Mucosa of stomach (tissue), 1 donor: ENCODE results near the gene CFAP73.
"Not testable (repeated sequence)": the region's sequence is repeated elsewhere in the genome, so short reads cannot be mapped to it uniquely, and the experiment has no call there.

Experiments used
- H3K27me3 ChIP-seq: one replicate; pipeline ENCODE4 v1.7.0; 2013; ENCODE audit warnings: mild to moderate bottlenecking, low read length; ENCODE audit not compliant: control insufficient read depth, insufficient read depth
- H3K36me3 ChIP-seq: one replicate; pipeline ENCODE4 v1.7.0; 2013; ENCODE audit warnings: low read length; ENCODE audit not compliant: control insufficient read depth, insufficient read depth
- H3K4me1 ChIP-seq: one replicate; pipeline ENCODE4 v1.7.0; 2013; ENCODE audit warnings: mild to moderate bottlenecking, low read length; ENCODE audit not compliant: control insufficient read depth, insufficient read depth
- H3K4me3 ChIP-seq: one replicate; pipeline ENCODE4 v1.7.0; 2013; ENCODE audit warnings: low read length
- H3K9ac ChIP-seq: one replicate; pipeline ENCODE4 v1.7.0; 2013; ENCODE audit warnings: mild to moderate bottlenecking, low read length, moderate library complexity
- H3K9me3 ChIP-seq: one replicate; pipeline ENCODE4 v1.7.0; 2013; ENCODE audit warnings: mild to moderate bottlenecking, low read length, moderate library complexity; ENCODE audit not compliant: control insufficient read depth
- donor health status: Pancreatic carcinoma.

The CFAP73 gene

DNA sequence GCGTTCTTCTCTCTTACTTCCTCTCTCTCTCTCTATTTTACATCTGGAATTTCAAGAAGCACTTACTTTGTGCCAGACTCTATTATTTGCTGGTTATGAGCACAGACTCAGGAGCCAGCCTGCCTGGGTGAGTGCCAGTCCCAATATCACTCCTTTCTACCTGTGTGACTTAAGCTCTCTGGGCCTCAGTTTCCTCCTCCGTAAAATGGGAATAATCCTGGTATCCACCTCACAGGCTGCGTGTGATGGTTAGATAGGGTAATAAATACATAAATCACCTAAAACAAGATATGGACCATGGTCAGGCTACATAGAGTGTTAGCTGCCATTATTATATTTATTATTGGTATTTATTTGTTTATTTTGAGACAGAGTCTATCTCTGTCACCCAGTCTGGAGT is 38.3 kb upstream of the CFAP73 start:
- H3K4me1 ChIP-seq: no peaks in the 10 kb centered on the region
- no peaks in the 10 kb centered on the region for H3K27me3 ChIP-seq
- H3K9ac ChIP-seq: no peak overlapping the region
- no peak overlapping the region for H3K4me3 ChIP-seq
- H3K36me3 ChIP-seq: peaks cover 25% of the 10 kb centered on the region
- no peaks in the 10 kb centered on the region for H3K9me3 ChIP-seq

- Histone ChIP-seq H3K9me3 (no peaks in the 10 kb centered on the region), H3K4me3 (no peak overlapping the region), H3K36me3 (peaks cover 25% of the 10 kb centered on the region), H3K9ac (no peak overlapping the region), H3K27me3 (no peaks in the 10 kb centered on the region), H3K4me1 (no peaks in the 10 kb centered on the region)
Observed at GRCh38 chr12:113112043-113112899, 37.3 kb upstream of the CFAP73 start.

- H3K27me3 ChIP-seq: no peaks in the 10 kb centered on the region
- no peaks in the 10 kb centered on the region for H3K9me3 ChIP-seq
- no peak overlapping the region for H3K4me3 ChIP-seq
- peaks cover 18% of the 10 kb centered on the region for H3K36me3 ChIP-seq
- H3K9ac ChIP-seq: no peak overlapping the region
- no peaks in the 10 kb centered on the region for H3K4me1 ChIP-seq
Observed at GRCh38 chr12:113113397-113113796, 36.1 kb upstream of the CFAP73 start.

- Histone ChIP-seq H3K27me3 (no peaks in the 10 kb centered on the region), H3K9me3 (no peaks in the 10 kb centered on the region), H3K36me3 (peaks cover 18% of the 10 kb centered on the region), H3K9ac (no peak overlapping the region), H3K4me3 (no peak overlapping the region), H3K4me1 (no peaks in the 10 kb centered on the region)
Observed at GRCh38 chr12:113114447-113115178, 34.9 kb upstream of the CFAP73 start.

DNA sequence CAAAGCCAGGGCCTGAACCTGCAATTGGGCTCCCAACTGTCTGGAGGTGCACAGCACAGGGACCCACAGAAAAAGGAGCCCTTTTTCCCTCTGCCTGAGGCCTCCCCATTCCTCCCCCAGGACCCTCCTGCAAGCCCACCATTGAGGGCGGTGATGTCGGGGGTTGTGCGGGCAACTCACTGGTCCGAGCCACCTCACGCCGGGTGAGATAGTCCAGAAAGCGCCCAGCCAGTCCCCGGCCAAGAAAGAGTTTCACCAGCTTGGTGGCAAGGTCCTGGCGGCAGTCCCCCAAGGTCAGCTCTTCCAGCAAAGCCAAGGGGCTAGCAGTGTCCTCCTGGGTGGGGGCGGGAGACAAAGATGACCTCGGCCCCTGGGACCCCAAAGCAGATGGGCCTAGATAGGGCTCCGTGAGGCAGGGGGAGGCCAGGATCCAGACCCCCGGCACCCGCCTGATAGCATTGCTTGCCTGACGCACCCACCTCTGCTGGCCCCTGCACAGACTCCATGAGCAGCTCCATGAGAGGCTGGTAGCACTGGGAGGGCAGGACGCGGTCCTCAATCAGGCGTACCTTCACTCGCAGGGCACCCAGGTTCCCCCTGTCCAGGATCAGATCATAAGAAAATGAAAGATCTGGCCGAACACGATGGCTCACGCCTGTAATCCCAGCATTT is 33.9 kb upstream of the CFAP73 start:
- H3K4me1 ChIP-seq: no peaks in the 10 kb centered on the region
- no peak overlapping the region for H3K4me3 ChIP-seq
- peaks cover 18% of the 10 kb centered on the region for H3K36me3 ChIP-seq
- no peaks in the 10 kb centered on the region for H3K27me3 ChIP-seq
- no peak overlapping the region for H3K9ac ChIP-seq
- no peaks in the 10 kb centered on the region for H3K9me3 ChIP-seq

- no peaks in the 10 kb centered on the region for H3K9me3 ChIP-seq
- no peaks in the 10 kb centered on the region for H3K27me3 ChIP-seq
- no peak overlapping the region for H3K9ac ChIP-seq
- no peaks in the 10 kb centered on the region for H3K4me1 ChIP-seq
- H3K36me3 ChIP-seq: peaks cover 18% of the 10 kb centered on the region
- H3K4me3 ChIP-seq: no peak overlapping the region
Observed at GRCh38 chr12:113116875-113117274, 32.6 kb upstream of the CFAP73 start.

DNA sequence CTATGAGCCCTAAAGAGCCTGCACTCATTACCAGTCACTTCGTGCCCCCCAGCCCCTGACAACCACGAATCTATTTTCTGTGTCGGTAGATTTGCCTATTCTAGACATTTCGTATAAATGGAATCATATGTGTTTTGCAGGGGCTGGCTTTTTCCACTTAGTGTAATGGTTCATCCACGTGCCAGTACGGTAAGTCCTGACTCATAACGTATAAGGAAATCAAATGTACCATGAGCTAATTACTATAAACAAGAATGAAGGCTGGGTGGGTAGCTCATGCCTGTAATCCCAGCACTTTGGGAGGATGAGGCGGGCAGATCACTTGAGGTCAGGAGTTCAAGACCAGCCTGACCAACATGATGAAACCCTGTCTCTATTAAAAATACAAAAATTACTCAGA is 31.8 kb upstream of the CFAP73 start:
- not testable (repeated sequence) for H3K9me3 ChIP-seq, H3K9ac ChIP-seq, H3K4me1 ChIP-seq, H3K4me3 ChIP-seq, H3K27me3 ChIP-seq
- peaks cover 18% of the 10 kb centered on the region for H3K36me3 ChIP-seq

DNA sequence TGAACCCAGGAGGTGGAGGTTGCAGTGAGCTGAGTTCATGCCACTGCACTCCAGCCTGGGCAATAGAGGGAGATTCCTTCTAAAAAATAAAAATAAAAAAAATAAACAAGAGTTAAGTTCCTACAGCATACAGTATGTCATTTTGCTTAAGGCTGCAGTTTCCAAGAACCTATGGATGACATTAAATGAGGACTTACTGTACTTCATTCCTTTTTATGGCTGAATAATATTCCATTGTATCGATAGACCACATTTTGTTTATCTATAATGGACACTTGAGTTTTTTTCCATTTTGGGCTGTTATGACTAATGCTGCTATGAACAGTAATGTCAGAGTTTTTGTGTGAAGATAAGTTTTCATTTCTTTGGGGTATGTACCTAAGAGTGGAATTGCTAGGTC is 31.4 kb upstream of the CFAP73 start:
- no peak overlapping the region for H3K9ac ChIP-seq
- no peak overlapping the region for H3K4me3 ChIP-seq
- no peaks in the 10 kb centered on the region for H3K4me1 ChIP-seq
- peaks cover 16% of the 10 kb centered on the region for H3K36me3 ChIP-seq
- H3K9me3 ChIP-seq: no peaks in the 10 kb centered on the region
- no peaks in the 10 kb centered on the region for H3K27me3 ChIP-seq

- Histone ChIP-seq H3K9me3 (no peaks in the 10 kb centered on the region), H3K4me3 (no peak overlapping the region), H3K36me3 (peaks cover 8% of the 10 kb centered on the region), H3K4me1 (no peaks in the 10 kb centered on the region), H3K27me3 (no peaks in the 10 kb centered on the region), H3K9ac (no peak overlapping the region)
Observed at GRCh38 chr12:113119980-113120669, 29.4 kb upstream of the CFAP73 start.

DNA sequence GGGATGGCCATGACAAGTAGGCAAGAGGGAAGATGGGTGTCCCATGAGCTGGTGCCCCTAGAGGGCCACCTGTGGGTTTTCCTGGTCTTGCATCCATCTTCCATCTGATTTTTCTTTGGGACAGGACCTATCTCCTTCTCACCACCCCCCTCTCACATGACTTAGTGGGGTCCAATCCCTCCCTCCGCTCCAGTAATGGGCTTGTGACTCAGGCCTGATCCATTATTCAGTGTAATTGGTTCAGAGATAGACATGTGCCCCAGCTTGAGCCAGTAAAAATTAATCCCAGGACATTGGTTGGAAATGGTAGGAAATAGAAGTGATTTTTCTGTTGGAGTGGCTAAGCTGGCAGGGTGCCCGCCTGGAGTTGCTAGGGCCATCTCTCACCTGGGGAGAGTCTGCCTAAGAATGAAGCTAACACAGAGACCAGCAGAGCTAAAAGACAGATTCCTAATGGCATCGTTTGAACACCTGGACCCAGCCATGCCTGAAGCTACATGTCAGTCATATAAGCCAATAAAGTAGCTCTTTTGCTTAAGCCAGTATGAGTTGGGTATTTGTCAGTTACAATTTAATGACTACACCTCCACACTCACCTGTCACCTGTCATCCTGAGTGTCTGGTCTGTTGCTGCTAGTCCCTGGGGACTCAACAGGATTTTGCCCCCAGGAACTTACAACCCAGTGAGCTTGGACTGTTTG is 28.7 kb upstream of the CFAP73 start:
- Histone ChIP-seq H3K9ac (no peak overlapping the region), H3K27me3 (no peaks in the 10 kb centered on the region), H3K9me3 (no peaks in the 10 kb centered on the region), H3K4me1 (no peaks in the 10 kb centered on the region), H3K4me3 (no peak overlapping the region), H3K36me3 (peaks cover under 1% of the 10 kb centered on the region)

- Histone ChIP-seq H3K4me1 (peaks cover 11% of the 10 kb centered on the region), H3K4me3 (no peak overlapping the region), H3K9me3 (no peaks in the 10 kb centered on the region), H3K9ac (no peak overlapping the region), H3K27me3 (no peaks in the 10 kb centered on the region), H3K36me3 (no peaks in the 10 kb centered on the region)
Observed at GRCh38 chr12:113127791-113128199, 21.7 kb upstream of the CFAP73 start.
